ENCODE data around the gene NPM3. TPM values are rescaled to one million over a fixed set of nuclear protein-coding genes. Genes with fewer than 3 reads are reported as not detected.

Gene NPM3
- total and polyA plus RNA-seq, 2 experiments from 2014 or later: 2.9 to 69.6 TPM

GRCh38 chr10:101778781-101779543, 4.3 kb downstream of the NPM3 start:
- DNase-seq: peak; percentile 60
- Histone ChIP-seq H4K20me1 (ENCODE audit: insufficient read depth) (no peaks in the 10 kb centered on the region), H3K9ac (no peak overlapping the region), H3K9me3 (ENCODE audit: low read depth) (no peaks in the 10 kb centered on the region), H3F3A (ENCODE audit: insufficient read depth) (peaks cover 12% of the 10 kb centered on the region), H3K36me3 (ENCODE audit: low read depth) (no peaks in the 10 kb centered on the region), H3K4me1 (ENCODE audit: insufficient read depth) (peaks cover 5% of the 10 kb centered on the region; the same call in 1 of the 2 replicates), H3K4me2 (ENCODE audit: unreplicated experiment) (peak overlapping the region; percentile 54), H3K27me3 (replicated peaks; ENCODE audit: insufficient read depth) (peaks cover 15% of the 10 kb centered on the region), H3K4me3 (peak overlapping the region; percentile 54), H2AFZ (peak overlapping the region; percentile 45), H3K79me2 (ENCODE audit: insufficient read depth) (no peaks in the 10 kb centered on the region), H3K27ac (no peak overlapping the region), H3K9me2 (ENCODE audit: insufficient read depth) (no peaks in the 10 kb centered on the region)
- WGBS, 2 experiments (ENCODE audit: low coverage in 1 of 2, low lambda C conversion rate in 2 of 2, missing lambda C conversion rate in 2 of 2): 26 to 37% methylated on average over 50 to 58 of the region's 58 CpGs
- in situ Hi-C loops (cut with MboI): no loop called here
- TF ChIP-seq EZH2phosphoT487 (IDR thresholded peaks at IDR 0.05; ENCODE audit: insufficient read depth, low read depth) (no peak), EZH2 (IDR thresholded peaks at IDR 0.05; ENCODE audit: insufficient read depth, poor library complexity, severe bottlenecking) (no peak)

DNA sequence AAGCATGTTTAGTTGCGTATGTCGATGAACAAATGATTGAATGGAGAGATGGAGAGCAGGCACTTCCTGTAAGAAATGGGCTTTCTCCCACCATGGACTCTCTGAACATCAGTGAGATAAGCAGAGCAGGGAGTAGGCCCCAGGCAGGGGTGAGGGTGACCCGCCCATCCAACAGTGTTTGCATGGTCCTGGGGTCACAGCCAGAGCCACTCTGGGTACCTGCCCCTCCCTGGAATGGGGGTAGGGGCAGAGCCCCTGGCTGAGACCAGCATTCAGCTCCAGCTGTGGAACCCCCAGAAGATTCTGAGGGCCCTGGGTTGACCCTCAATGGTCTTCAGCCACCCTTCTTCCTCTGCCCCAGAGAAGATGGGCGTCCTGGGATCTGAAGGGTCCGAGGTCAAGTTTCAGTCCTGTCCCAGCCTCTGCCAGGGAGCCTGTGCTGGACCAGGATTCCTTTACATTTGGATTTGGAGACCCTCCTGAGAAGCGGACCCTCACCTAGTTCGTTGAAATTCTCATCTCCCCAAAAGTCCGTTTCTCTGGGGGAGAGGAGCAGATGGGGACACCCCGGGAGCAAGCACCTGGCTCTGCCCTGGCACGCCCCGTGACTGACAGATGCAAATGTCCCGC, 5.0 kb downstream of the NPM3 start:
- H2AFZ ChIP-seq: no peak overlapping the region
- no peak overlapping the region for H3K9ac ChIP-seq
- peaks cover 6% of the 10 kb centered on the region for H3F3A ChIP-seq (ENCODE audit: insufficient read depth)
- no peak for TF ChIP-seq EZH2 (IDR thresholded peaks at IDR 0.05; ENCODE audit: insufficient read depth, poor library complexity, severe bottlenecking)
- TF ChIP-seq EZH2phosphoT487 (IDR thresholded peaks at IDR 0.05; ENCODE audit: insufficient read depth, low read depth): no peak
- in situ Hi-C loops (cut with MboI): no loop called here
- H3K27ac ChIP-seq: no peak overlapping the region
- H3K4me1 ChIP-seq (ENCODE audit: insufficient read depth): no peaks in the 10 kb centered on the region; the same call in 1 of the 2 replicates
- DNase-seq: no peak
- no peaks in the 10 kb centered on the region for H3K9me2 ChIP-seq (ENCODE audit: insufficient read depth)
- no peaks in the 10 kb centered on the region for H3K9me3 ChIP-seq (ENCODE audit: low read depth)
- no peaks in the 10 kb centered on the region for H3K36me3 ChIP-seq (ENCODE audit: low read depth)
- H3K4me3 ChIP-seq: no peak overlapping the region
- H3K27me3 ChIP-seq (replicated peaks; ENCODE audit: insufficient read depth): peaks cover 22% of the 10 kb centered on the region
- H3K4me2 ChIP-seq (ENCODE audit: unreplicated experiment): no peak overlapping the region
- H4K20me1 ChIP-seq (ENCODE audit: insufficient read depth): no peaks in the 10 kb centered on the region
- WGBS, 2 experiments (ENCODE audit: low coverage in 1 of 2, low lambda C conversion rate in 2 of 2, missing lambda C conversion rate in 2 of 2): 88 to 95% methylated on average over 8 to 12 of the region's 12 CpGs
- H3K79me2 ChIP-seq (ENCODE audit: insufficient read depth): no peaks in the 10 kb centered on the region

DNA sequence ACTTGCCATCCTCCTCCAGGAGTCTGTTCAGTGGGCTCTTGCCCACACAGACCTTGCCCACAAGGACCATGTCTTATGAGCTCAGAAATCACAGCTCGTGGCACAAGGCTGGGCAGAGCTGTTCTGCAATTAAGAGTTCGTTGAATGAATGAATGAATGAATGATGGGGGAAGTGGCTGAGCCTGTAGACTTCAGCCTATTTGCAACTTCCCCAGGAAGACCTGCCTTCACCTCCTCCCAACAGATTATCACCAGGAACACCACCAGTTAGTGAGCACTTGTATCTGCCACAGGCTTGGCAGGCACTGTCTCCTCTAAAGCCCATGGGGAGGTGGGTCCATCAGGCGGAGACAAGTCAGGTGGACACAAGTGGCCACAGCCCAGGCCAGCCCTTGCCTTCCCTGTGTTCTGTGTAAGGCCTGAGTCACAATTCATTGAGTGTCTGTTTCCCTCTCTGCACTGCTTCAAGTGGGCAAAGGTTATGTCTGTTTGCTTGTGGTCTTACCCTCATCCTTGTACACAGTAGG, 5.6 kb downstream of the NPM3 start:
- Histone ChIP-seq H4K20me1 (ENCODE audit: insufficient read depth) (no peaks in the 10 kb centered on the region), H3K27ac (no peak overlapping the region), H3K9me2 (ENCODE audit: insufficient read depth) (no peaks in the 10 kb centered on the region), H3K9ac (no peak overlapping the region), H3K9me3 (ENCODE audit: low read depth) (no peaks in the 10 kb centered on the region), H3K4me1 (ENCODE audit: insufficient read depth) (no peaks in the 10 kb centered on the region; the same call in 1 of the 2 replicates), H3F3A (ENCODE audit: insufficient read depth) (peaks cover 6% of the 10 kb centered on the region), H3K27me3 (replicated peaks; ENCODE audit: insufficient read depth) (peaks cover 27% of the 10 kb centered on the region), H3K36me3 (ENCODE audit: low read depth) (no peaks in the 10 kb centered on the region), H3K4me2 (ENCODE audit: unreplicated experiment) (no peak overlapping the region), H3K4me3 (no peak overlapping the region), H2AFZ (no peak overlapping the region), H3K79me2 (ENCODE audit: insufficient read depth) (no peaks in the 10 kb centered on the region)
- WGBS, 2 experiments (ENCODE audit: low coverage in 1 of 2, low lambda C conversion rate in 2 of 2, missing lambda C conversion rate in 2 of 2): 93 to 97% methylated on average over 3 of the region's 3 CpGs
- no peak for DNase-seq
- in situ Hi-C loops (cut with MboI): no loop called here
- TF ChIP-seq EZH2phosphoT487 (IDR thresholded peaks at IDR 0.05; ENCODE audit: insufficient read depth, low read depth): no peak
- no peak for TF ChIP-seq EZH2 (IDR thresholded peaks at IDR 0.05; ENCODE audit: insufficient read depth, poor library complexity, severe bottlenecking)

DNA sequence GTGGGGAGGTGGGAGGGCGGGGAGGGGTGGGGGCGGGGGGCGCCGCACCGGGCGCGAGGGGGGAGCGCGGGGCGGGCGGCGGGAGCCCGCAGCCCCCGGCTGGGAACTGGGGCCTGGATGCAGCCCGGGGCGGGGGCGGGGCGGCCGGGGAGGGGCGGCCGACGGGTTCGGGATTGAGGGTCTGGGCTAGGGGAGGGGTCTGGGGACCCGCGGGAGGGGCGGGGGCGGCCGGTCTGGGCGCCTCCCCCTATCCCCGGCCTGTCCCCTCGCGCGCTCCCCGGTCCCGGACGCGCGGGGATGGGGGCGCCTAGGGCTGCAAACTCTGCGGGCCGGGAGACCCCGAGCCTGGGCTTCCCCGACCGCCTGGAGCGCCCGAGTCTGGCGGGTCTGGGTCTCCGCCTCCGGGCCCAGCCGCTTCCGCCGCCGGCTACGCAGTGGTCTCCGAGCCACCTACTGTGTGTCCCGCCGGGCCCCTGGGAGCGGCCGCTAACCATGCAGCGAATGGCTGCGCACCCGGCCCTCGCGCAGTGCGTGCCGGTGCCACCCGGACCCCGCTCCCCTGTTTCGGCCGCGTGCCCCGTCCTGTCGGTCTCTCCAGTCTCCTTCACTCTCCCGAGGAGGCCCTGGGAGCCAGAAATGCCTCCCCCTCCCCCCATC, 7.0 kb downstream of the NPM3 start:
- Histone ChIP-seq H3K27me3 (replicated peaks; ENCODE audit: insufficient read depth) (peaks cover 35% of the 10 kb centered on the region), H3K4me3 (no peak overlapping the region), H3K4me1 (ENCODE audit: insufficient read depth) (no peaks in the 10 kb centered on the region), H3K4me2 (ENCODE audit: unreplicated experiment) (no peak overlapping the region), H2AFZ (no peak overlapping the region), H3F3A (ENCODE audit: insufficient read depth) (no peaks in the 10 kb centered on the region), H3K9me3 (ENCODE audit: low read depth) (no peaks in the 10 kb centered on the region), H3K9me2 (ENCODE audit: insufficient read depth) (no peaks in the 10 kb centered on the region), H3K79me2 (ENCODE audit: insufficient read depth) (no peaks in the 10 kb centered on the region), H3K36me3 (ENCODE audit: low read depth) (no peaks in the 10 kb centered on the region), H3K9ac (no peak overlapping the region), H3K27ac (no peak overlapping the region), H4K20me1 (ENCODE audit: insufficient read depth) (no peaks in the 10 kb centered on the region)
- 6 to 12% methylated on average over 12 to 48 of the region's 74 CpGs for WGBS, 2 experiments (ENCODE audit: low coverage in 1 of 2, low lambda C conversion rate in 2 of 2, missing lambda C conversion rate in 2 of 2)
- in situ Hi-C loops (cut with MboI): no loop called here
- DNase-seq: no peak
- TF ChIP-seq EZH2phosphoT487 (IDR thresholded peaks at IDR 0.05; ENCODE audit: insufficient read depth, low read depth) (0 out of 2 replicates have a peak, but pooled peaks have one; percentile 74), EZH2 (IDR thresholded peaks at IDR 0.05; ENCODE audit: insufficient read depth, poor library complexity, severe bottlenecking) (peak; percentile 92)

All from GM23248 (cell line).